Smooth muscle cell (in vitro differentiated cells): ENCODE measurements around the gene SYPL2. TPM values are rescaled to one million over a fixed set of nuclear protein-coding genes. Genes with fewer than 3 reads are reported as not detected.

Experiments used
- DNase-seq: peaks from one replicate; lab custom pipeline; 2025; ENCODE audit not compliant: unreplicated experiment; lab: John Stamatoyannopoulos, UW
- H2AFZ ChIP-seq: fragments of 200-600 bp; sonication (generic); 2 replicates; pipeline ENCODE4 v1.6.0; 2016; ENCODE audit warnings: antibody characterized with exemption, low read depth, mild to moderate bottlenecking
- H3F3A ChIP-seq: fragments of 200-600 bp; sonication (generic); 2 replicates; pipeline ENCODE4 v1.6.0; 2017; ENCODE audit warnings: antibody characterized with exemption, low read depth
- H3K27ac ChIP-seq: fragments of 200-600 bp; sonication (generic); 2 replicates; pipeline ENCODE4 v1.5.1; 2016; ENCODE audit warnings: low read depth, mild to moderate bottlenecking
- H3K27me3 ChIP-seq: fragments of 200-600 bp; sonication (generic); 2 replicates; pipeline ENCODE4 v1.6.1; 2016; ENCODE audit warnings: low read depth, mild to moderate bottlenecking
- H3K36me3 ChIP-seq: fragments of 200-600 bp; sonication (generic); 2 replicates; pipeline ENCODE4 v1.5.1; 2016; ENCODE audit warnings: low read depth
- H3K4me1 ChIP-seq: fragments of 200-600 bp; sonication (generic); 2 replicates; pipeline ENCODE4 v1.5.1; 2016; ENCODE audit warnings: low read depth
- H3K4me2 ChIP-seq: fragments of 200-600 bp; sonication (generic); 2 replicates; pipeline ENCODE4 v1.6.0; 2016; ENCODE audit warnings: mild to moderate bottlenecking
- H3K4me3 ChIP-seq: fragments of 200-600 bp; sonication (generic); 2 replicates; pipeline ENCODE4 v1.5.1; 2016; ENCODE audit warnings: mild to moderate bottlenecking
- H3K79me2 ChIP-seq: fragments of 200-600 bp; sonication (generic); 2 replicates; pipeline ENCODE4 v1.6.0; 2016; ENCODE audit warnings: low read depth, mild to moderate bottlenecking
- H3K9ac ChIP-seq: fragments of 200-600 bp; sonication (generic); 2 replicates; pipeline ENCODE4 v1.6.0; 2016; ENCODE audit warnings: low read depth
- H3K9me3 ChIP-seq: fragments of 200-600 bp; sonication (generic); replicated peaks from 2 replicates; pipeline ENCODE4 v1.5.1; 2016; ENCODE audit warnings: low read depth
- H4K20me1 ChIP-seq: fragments of 200-600 bp; sonication (generic); 2 replicates; pipeline ENCODE4 v1.6.0; 2016; ENCODE audit warnings: low read depth
- WGBS: methylation state at CpG from one replicate; pipeline ENCODE4 v1.1.7; 2016; ENCODE audit warnings: low lambda C conversion rate; 5-methylcytosine and 5-hydroxymethylcytosine counted together
- polyA plus RNA-seq: library from polyadenylated mRNA; unstranded; fragments of >200 nt; fragmentation: Nextera tagmentation; extraction: Ambion mirVana; gene quantifications from 2 replicates; pipeline ENCODE4 v1.2.1, GENCODE V29; 2016
- total RNA-seq: library from RNA; depleted of rRNA; stranded (reverse); fragments of >200 nt; gene quantifications from 2 replicates; pipeline ENCODE4 v1.2.3, GENCODE V29; 2014
- TF ChIP-seq, protein P1 (sequence below): fragments of 200-600 bp; sonication (generic); IDR thresholded peaks from 2 replicates; pipeline ENCODE4 v1.5.1; 2017; ENCODE audit warnings: borderline replicate concordance, mild to moderate bottlenecking, antibody characterized with exemption; ENCODE audit not compliant: insufficient read depth, poor library complexity, severe bottlenecking

Gene SYPL2
- total and polyA plus RNA-seq, 2 experiments from 2014 or later = not detected

DNA sequence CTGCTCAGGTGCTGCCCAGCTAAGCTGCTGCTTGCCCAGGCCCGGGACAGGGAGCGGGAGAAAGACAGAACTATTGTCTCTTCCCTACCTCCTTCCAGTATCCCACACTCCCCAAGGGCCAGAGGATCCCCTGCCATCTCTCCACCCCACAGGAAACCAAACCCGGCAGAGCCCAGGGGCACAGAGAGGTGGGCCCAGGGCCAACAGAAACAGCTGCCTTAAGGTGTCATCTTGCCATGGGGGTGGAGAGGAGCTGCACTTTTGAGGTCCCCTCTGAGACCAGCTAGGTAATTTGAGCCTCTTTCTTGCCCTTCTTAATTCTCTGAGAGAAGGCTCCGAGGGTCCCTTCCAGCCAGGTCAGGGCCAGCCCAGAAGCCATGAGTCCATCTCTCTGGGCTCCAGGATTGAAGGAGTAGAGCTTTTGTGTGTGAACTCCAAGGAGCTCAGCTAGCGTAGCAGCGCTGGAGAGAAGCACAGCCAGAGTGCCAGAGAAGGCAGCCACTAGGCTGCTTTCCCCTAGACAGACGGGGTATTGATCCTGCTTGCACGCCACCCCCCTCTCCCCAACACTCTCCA lies 63.6 kb downstream of the SYPL2 start:
- no peaks in the 10 kb centered on the region for H4K20me1 ChIP-seq
- no peaks in the 10 kb centered on the region for H3K4me1 ChIP-seq
- no peak overlapping the region for H3K4me3 ChIP-seq
- TF ChIP-seq, protein P1, sequence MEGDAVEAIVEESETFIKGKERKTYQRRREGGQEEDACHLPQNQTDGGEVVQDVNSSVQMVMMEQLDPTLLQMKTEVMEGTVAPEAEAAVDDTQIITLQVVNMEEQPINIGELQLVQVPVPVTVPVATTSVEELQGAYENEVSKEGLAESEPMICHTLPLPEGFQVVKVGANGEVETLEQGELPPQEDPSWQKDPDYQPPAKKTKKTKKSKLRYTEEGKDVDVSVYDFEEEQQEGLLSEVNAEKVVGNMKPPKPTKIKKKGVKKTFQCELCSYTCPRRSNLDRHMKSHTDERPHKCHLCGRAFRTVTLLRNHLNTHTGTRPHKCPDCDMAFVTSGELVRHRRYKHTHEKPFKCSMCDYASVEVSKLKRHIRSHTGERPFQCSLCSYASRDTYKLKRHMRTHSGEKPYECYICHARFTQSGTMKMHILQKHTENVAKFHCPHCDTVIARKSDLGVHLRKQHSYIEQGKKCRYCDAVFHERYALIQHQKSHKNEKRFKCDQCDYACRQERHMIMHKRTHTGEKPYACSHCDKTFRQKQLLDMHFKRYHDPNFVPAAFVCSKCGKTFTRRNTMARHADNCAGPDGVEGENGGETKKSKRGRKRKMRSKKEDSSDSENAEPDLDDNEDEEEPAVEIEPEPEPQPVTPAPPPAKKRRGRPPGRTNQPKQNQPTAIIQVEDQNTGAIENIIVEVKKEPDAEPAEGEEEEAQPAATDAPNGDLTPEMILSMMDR = no peak
- WGBS = 82% methylated on average over 8 of the region's 8 CpGs
- no peaks in the 10 kb centered on the region for H3K36me3 ChIP-seq
- H3K27me3 ChIP-seq = peaks cover 7% of the 10 kb centered on the region
- H2AFZ ChIP-seq = no peak overlapping the region
- DNase-seq = no peak
- no peaks in the 10 kb centered on the region for H3K79me2 ChIP-seq
- H3F3A ChIP-seq = no peaks in the 10 kb centered on the region
- H3K4me2 ChIP-seq = no peak overlapping the region
- H3K27ac ChIP-seq = no peak overlapping the region
- no peak overlapping the region for H3K9ac ChIP-seq
- H3K9me3 ChIP-seq = no peaks in the 10 kb centered on the region

DNA sequence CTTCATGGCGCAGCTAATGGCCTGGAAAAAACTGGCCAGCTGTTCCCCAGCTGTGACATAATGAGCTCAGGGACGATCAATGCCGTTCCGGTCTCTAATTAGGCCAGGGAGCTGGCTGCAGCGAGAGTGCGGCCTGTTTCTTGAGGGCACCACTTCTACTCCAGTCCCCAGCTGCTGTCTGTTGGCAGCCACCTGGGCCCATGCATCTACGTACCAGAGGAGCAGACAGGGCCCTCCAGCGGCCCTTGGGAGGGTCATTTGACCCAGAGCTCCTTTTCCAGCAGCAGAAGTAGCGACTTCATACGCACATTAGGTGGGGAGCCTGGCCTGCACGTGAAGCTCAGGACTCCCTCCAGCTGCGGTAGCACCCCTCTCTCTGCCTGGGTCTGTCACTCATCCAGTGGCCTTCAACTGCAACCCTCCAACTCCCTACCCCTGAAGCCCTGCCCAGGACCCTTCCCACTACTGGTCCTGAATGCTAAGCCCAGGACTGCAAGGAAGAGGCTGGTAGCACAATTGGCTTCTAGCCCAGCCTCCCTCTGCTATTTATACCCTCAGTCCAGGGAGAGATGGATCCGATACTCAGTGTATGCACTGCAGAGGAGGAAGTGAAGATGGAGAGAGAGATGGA lies 64.2 kb downstream of the SYPL2 start:
- Histone ChIP-seq H4K20me1 (no peaks in the 10 kb centered on the region), H3K9me3 (no peaks in the 10 kb centered on the region), H3K79me2 (no peaks in the 10 kb centered on the region), H3K4me2 (no peak overlapping the region), H3K36me3 (no peaks in the 10 kb centered on the region), H3K9ac (no peak overlapping the region), H3K4me3 (no peak overlapping the region), H3K27me3 (peaks cover 7% of the 10 kb centered on the region), H3K4me1 (no peaks in the 10 kb centered on the region), H3F3A (no peaks in the 10 kb centered on the region), H2AFZ (no peak overlapping the region), H3K27ac (no peak overlapping the region)
- TF ChIP-seq, protein P1 = no peak
- 84% methylated on average over 13 of the region's 13 CpGs for WGBS
- no peak for DNase-seq

DNA sequence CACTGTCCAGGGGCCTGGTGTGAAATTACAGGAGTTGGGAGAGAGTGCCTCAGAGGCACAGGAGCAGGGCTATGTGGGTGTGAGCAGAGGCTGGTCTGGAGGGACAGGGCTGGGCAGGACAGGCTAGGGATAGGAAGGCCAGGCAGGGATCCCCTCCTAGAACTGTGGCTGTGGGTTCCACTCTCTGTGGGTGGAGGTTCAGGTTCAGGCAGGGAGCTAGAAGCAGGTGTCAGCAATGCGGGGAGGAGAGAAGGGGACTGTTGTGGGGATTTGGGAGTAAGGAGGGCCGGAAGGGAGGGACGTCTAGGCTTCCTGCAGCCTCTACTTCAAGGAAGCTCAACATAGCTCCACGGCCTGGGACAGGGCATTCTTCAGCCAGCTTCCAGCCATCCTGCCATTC lies 65.0 kb downstream of the SYPL2 start:
- Histone ChIP-seq H3K4me3 (no peak overlapping the region), H3K9ac (no peak overlapping the region), H3K4me1 (no peaks in the 10 kb centered on the region), H4K20me1 (no peaks in the 10 kb centered on the region), H3K4me2 (no peak overlapping the region), H3K9me3 (no peaks in the 10 kb centered on the region), H3F3A (no peaks in the 10 kb centered on the region), H3K27me3 (peaks cover 7% of the 10 kb centered on the region), H3K36me3 (no peaks in the 10 kb centered on the region), H2AFZ (no peak overlapping the region), H3K27ac (no peak overlapping the region), H3K79me2 (no peaks in the 10 kb centered on the region)
- TF ChIP-seq, protein P1 = no peak
- 88% methylated on average over 4 of the region's 4 CpGs for WGBS
- DNase-seq = no peak

Other genes with a start within 250 kb of the SYPL2 start
- gene CELSR2, start 217.0 kb upstream of the SYPL2 start, total RNA-seq = 2.9 and 3.6 TPM in 2 replicates
- gene CELSR2, start 217.0 kb upstream of the SYPL2 start, polyA plus RNA-seq = 1.8 and 5.1 TPM in 2 replicates
- 5.5 and 5.7 TPM in 2 replicates for gene PSRC1, start 183.4 kb upstream of the SYPL2 start, total RNA-seq
- 9.0 and 10.8 TPM in 2 replicates for gene PSRC1, start 183.4 kb upstream of the SYPL2 start, polyA plus RNA-seq
- gene MYBPHL, start 159.5 kb upstream of the SYPL2 start, total RNA-seq = not detected in 2 replicates
- not detected in 2 replicates for gene MYBPHL, start 159.5 kb upstream of the SYPL2 start, polyA plus RNA-seq
- gene SORT1, start 68.6 kb upstream of the SYPL2 start, total RNA-seq = 28.7 and 31.4 TPM in 2 replicates
- gene SORT1, start 68.6 kb upstream of the SYPL2 start, polyA plus RNA-seq = 9.8 and 17.0 TPM in 2 replicates
- gene PSMA5, start 40.1 kb upstream of the SYPL2 start, total RNA-seq = 54.0 and 57.2 TPM in 2 replicates
- 89.8 and 93.9 TPM in 2 replicates for gene PSMA5, start 40.1 kb upstream of the SYPL2 start, polyA plus RNA-seq
- 1.9 and 2.4 TPM in 2 replicates for gene ATXN7L2, start 17.4 kb downstream of the SYPL2 start, total RNA-seq
- gene ATXN7L2, start 17.4 kb downstream of the SYPL2 start, polyA plus RNA-seq = 5.7 and 6.2 TPM in 2 replicates
- gene CYB561D1, start 27.5 kb downstream of the SYPL2 start, total RNA-seq = 4.5 and 8.6 TPM in 2 replicates
- gene CYB561D1, start 27.5 kb downstream of the SYPL2 start, polyA plus RNA-seq = 5.3 and 7.4 TPM in 2 replicates
- gene AMIGO1, start 43.2 kb downstream of the SYPL2 start, total RNA-seq = 0.31 and 0.99 TPM in 2 replicates
- gene AMIGO1, start 43.2 kb downstream of the SYPL2 start, polyA plus RNA-seq = 0.93 and 1.4 TPM in 2 replicates
- not detected in 2 replicates for gene GPR61, start 73.3 kb downstream of the SYPL2 start, total RNA-seq
- 0.37 TPM in 1 of 2 replicates, not detected in the other for gene GPR61, start 73.3 kb downstream of the SYPL2 start, polyA plus RNA-seq
- gene GNAI3, start 82.1 kb downstream of the SYPL2 start, total RNA-seq = 15.4 and 19.0 TPM in 2 replicates
- 11.4 and 13.0 TPM in 2 replicates for gene GNAI3, start 82.1 kb downstream of the SYPL2 start, polyA plus RNA-seq
- gene GNAT2, start 153.1 kb downstream of the SYPL2 start, total RNA-seq = not detected in 2 replicates
- gene GNAT2, start 153.1 kb downstream of the SYPL2 start, polyA plus RNA-seq = not detected in 2 replicates
- 57.4 and 69.2 TPM in 2 replicates for gene AMPD2, start 153.3 kb downstream of the SYPL2 start, total RNA-seq
- gene AMPD2, start 153.3 kb downstream of the SYPL2 start, polyA plus RNA-seq = 104 and 122 TPM in 2 replicates
- 23.2 and 25.8 TPM in 2 replicates for gene GSTM4, start 189.6 kb downstream of the SYPL2 start, total RNA-seq
- gene GSTM4, start 189.6 kb downstream of the SYPL2 start, polyA plus RNA-seq = 32.8 and 34.4 TPM in 2 replicates
- gene GSTM2, start 201.5 kb downstream of the SYPL2 start, total RNA-seq = 29.2 and 30.3 TPM in 2 replicates
- gene GSTM2, start 201.5 kb downstream of the SYPL2 start, polyA plus RNA-seq = 41.2 and 43.8 TPM in 2 replicates
- gene GSTM1, start 221.3 kb downstream of the SYPL2 start, total RNA-seq = 15.9 and 20.9 TPM in 2 replicates
- 31.4 and 46.3 TPM in 2 replicates for gene GSTM1, start 221.3 kb downstream of the SYPL2 start, polyA plus RNA-seq
- not detected in 2 replicates for gene GSTM5, start 245.7 kb downstream of the SYPL2 start, total RNA-seq
- gene GSTM5, start 245.7 kb downstream of the SYPL2 start, polyA plus RNA-seq = 0.17 and 0.87 TPM in 2 replicates